D341Med (cell line): ENCODE results near the gene OR4B1.
"Not testable (repeated sequence)": the region's sequence is repeated elsewhere in the genome, so short reads cannot be mapped to it uniquely, and the experiment has no call there.

Experiments used
- DNase-seq: peaks from one replicate; pipeline ENCODE4 v3.0.0; 2012; ENCODE audit warnings: low spot score

Gene OR4B1

GRCh38 chr11:48216510-48216909, at the start of gene OR4B1:
Gene OR4B1, plus strand, starts transcription at chr11:48216810. Its CDS starts 0 bp downstream, at chr11:48216810.
- DNase-seq, result no peak

- no peak for DNase-seq
Measured at GRCh38 chr11:48167380-48167779, 49.2 kb upstream of the OR4B1 start.

GRCh38 chr11:48168815-48169214, 47.8 kb upstream of the OR4B1 start:
- DNase-seq, result no peak

GRCh38 chr11:48169259-48169658, 47.4 kb upstream of the OR4B1 start:
- DNase-seq, result no peak

- DNase-seq, result no peak
Measured at GRCh38 chr11:48169717-48170116, 46.9 kb upstream of the OR4B1 start.

- DNase-seq, result no peak
Measured at GRCh38 chr11:48170241-48171233, 46.1 kb upstream of the OR4B1 start.

GRCh38 chr11:48172818-48173609, 43.6 kb upstream of the OR4B1 start:
- peak; percentile 86 for DNase-seq

- DNase-seq, result no peak
Measured at GRCh38 chr11:48177661-48178060, 38.9 kb upstream of the OR4B1 start.

GRCh38 chr11:48180627-48181026, 36.0 kb upstream of the OR4B1 start:
- DNase-seq, result no peak

GRCh38 chr11:48182860-48183526, 33.6 kb upstream of the OR4B1 start:
- no peak for DNase-seq

GRCh38 chr11:48184452-48184851, 32.2 kb upstream of the OR4B1 start:
- no peak for DNase-seq

GRCh38 chr11:48190906-48191654, 25.5 kb upstream of the OR4B1 start:
- not testable (repeated sequence) for DNase-seq

- DNase-seq, result no peak
Measured at GRCh38 chr11:48193876-48194275, 22.7 kb upstream of the OR4B1 start.

GRCh38 chr11:48207881-48208280, 8.7 kb upstream of the OR4B1 start:
- DNase-seq, result no peak

- DNase-seq, result no peak
Measured at GRCh38 chr11:48210052-48210451, 6.6 kb upstream of the OR4B1 start.

GRCh38 chr11:48228761-48229160, 12.2 kb downstream of the OR4B1 start:
- no peak for DNase-seq

- DNase-seq, result not testable (repeated sequence)
Measured at GRCh38 chr11:48230057-48230456, 13.4 kb downstream of the OR4B1 start.

- DNase-seq, result no peak
Measured at GRCh38 chr11:48237727-48238126, 21.1 kb downstream of the OR4B1 start.

GRCh38 chr11:48242501-48242900, 25.9 kb downstream of the OR4B1 start:
- no peak for DNase-seq

- DNase-seq, result no peak
Measured at GRCh38 chr11:48244804-48245203, 28.2 kb downstream of the OR4B1 start, which contains the start of gene OR4X2. Gene OR4X2, plus strand, starts transcription at chr11:48245104. Its CDS starts 0 bp downstream, at chr11:48245104.

- no peak for DNase-seq
Measured at GRCh38 chr11:48248902-48249301, 32.3 kb downstream of the OR4B1 start.
